Measurements from ENCODE around the gene SLC10A7.

The SLC10A7 gene

GRCh38 chr4:146244496-146244895 is 277.2 kb downstream of the SLC10A7 start:
- H3K27ac ChIP-seq (ENCODE audit: low read depth in 2 of 2, low read length in 2 of 2): no peak overlapping the region
- no peak overlapping the region for H3K9ac ChIP-seq (ENCODE audit: low read depth in 1 of 2, low read length in 2 of 2)
- H3K4me3 ChIP-seq (ENCODE audit: low read length in 2 of 2): no peak overlapping the region
- no peaks in the 10 kb centered on the region for H3K36me3 ChIP-seq (ENCODE audit: control insufficient read depth in 2 of 2, insufficient read depth in 2 of 2, low read length in 2 of 2)
- no peaks in the 10 kb centered on the region for H3K9me3 ChIP-seq (ENCODE audit: control insufficient read depth in 2 of 2, low read length in 2 of 2)
- no peaks in the 10 kb centered on the region for H3K27me3 ChIP-seq (ENCODE audit: control insufficient read depth in 2 of 2, insufficient read depth in 2 of 2, low read length in 2 of 2)
- peaks cover 20 to 23% of the 10 kb centered on the region in 2 donors for H3K4me1 ChIP-seq (ENCODE audit: control insufficient read depth in 2 of 2, insufficient read depth in 2 of 2, low read length in 2 of 2)

- Histone ChIP-seq H3K9me3 (ENCODE audit: control insufficient read depth in 2 of 2, low read length in 2 of 2) (no peaks in the 10 kb centered on the region), H3K36me3 (ENCODE audit: control insufficient read depth in 2 of 2, insufficient read depth in 2 of 2, low read length in 2 of 2) (no peaks in the 10 kb centered on the region), H3K27ac (ENCODE audit: low read depth in 2 of 2, low read length in 2 of 2) (no peak overlapping the region), H3K9ac (ENCODE audit: low read depth in 1 of 2, low read length in 2 of 2) (no peak overlapping the region), H3K27me3 (ENCODE audit: control insufficient read depth in 2 of 2, insufficient read depth in 2 of 2, low read length in 2 of 2) (no peaks in the 10 kb centered on the region), H3K4me3 (ENCODE audit: low read length in 2 of 2) (no peak overlapping the region), H3K4me1 (ENCODE audit: control insufficient read depth in 2 of 2, insufficient read depth in 2 of 2, low read length in 2 of 2) (peaks cover 20 to 23% of the 10 kb centered on the region in 2 donors)
Measured at GRCh38 chr4:146243883-146244277, 277.9 kb downstream of the SLC10A7 start.

- Histone ChIP-seq H3K27ac (ENCODE audit: low read depth in 2 of 2, low read length in 2 of 2) (peak overlapping the region in 1 of 2 donors; percentile 27), H3K4me3 (ENCODE audit: low read length in 2 of 2) (no peak overlapping the region), H3K4me1 (ENCODE audit: control insufficient read depth in 2 of 2, insufficient read depth in 2 of 2, low read length in 2 of 2) (peaks cover 20 to 23% of the 10 kb centered on the region in 2 donors)
Measured at GRCh38 chr4:146243141-146243882, 278.4 kb downstream of the SLC10A7 start.

DNA sequence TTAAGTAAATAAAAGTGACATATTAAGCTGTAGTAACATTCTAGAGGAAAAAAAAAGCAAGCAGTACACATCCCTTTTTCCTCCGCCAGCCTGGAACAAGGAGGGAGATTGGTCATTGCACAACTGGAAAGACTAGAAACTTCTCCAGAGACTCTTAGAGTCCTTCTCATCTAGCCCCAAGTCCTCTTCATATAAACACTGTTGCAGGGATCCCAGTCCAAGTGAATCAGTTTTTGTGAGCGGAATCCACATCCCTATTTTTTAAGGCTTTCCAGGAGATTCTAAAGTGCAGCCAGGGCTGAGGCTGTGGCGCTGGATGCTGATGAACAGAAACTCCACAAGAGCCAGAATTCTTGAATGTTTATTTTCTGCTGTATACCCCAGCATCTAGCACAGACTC is 283.6 kb downstream of the SLC10A7 start:
- Histone ChIP-seq H3K9me3 (ENCODE audit: control insufficient read depth in 2 of 2, low read length in 2 of 2) (no peaks in the 10 kb centered on the region), H3K4me1 (ENCODE audit: control insufficient read depth in 2 of 2, insufficient read depth in 2 of 2, low read length in 2 of 2) (peaks cover 8 to 13% of the 10 kb centered on the region in 2 donors), H3K36me3 (ENCODE audit: control insufficient read depth in 2 of 2, insufficient read depth in 2 of 2, low read length in 2 of 2) (no peaks in the 10 kb centered on the region), H3K27ac (ENCODE audit: low read depth in 2 of 2, low read length in 2 of 2) (no peak overlapping the region), H3K27me3 (ENCODE audit: control insufficient read depth in 2 of 2, insufficient read depth in 2 of 2, low read length in 2 of 2) (no peaks in the 10 kb centered on the region), H3K9ac (ENCODE audit: low read depth in 1 of 2, low read length in 2 of 2) (no peak overlapping the region), H3K4me3 (ENCODE audit: low read length in 2 of 2) (no peak overlapping the region)

More at GRCh38 chr4:146243141-146243882, 278.4 kb downstream of the SLC10A7 start:
- Histone ChIP-seq H3K9me3 (ENCODE audit: control insufficient read depth in 2 of 2, low read length in 2 of 2) (no peaks in the 10 kb centered on the region), H3K27me3 (ENCODE audit: control insufficient read depth in 2 of 2, insufficient read depth in 2 of 2, low read length in 2 of 2) (no peaks in the 10 kb centered on the region), H3K36me3 (ENCODE audit: control insufficient read depth in 2 of 2, insufficient read depth in 2 of 2, low read length in 2 of 2) (no peaks in the 10 kb centered on the region), H3K9ac (ENCODE audit: low read depth in 1 of 2, low read length in 2 of 2) (no peak overlapping the region)

DNA sequence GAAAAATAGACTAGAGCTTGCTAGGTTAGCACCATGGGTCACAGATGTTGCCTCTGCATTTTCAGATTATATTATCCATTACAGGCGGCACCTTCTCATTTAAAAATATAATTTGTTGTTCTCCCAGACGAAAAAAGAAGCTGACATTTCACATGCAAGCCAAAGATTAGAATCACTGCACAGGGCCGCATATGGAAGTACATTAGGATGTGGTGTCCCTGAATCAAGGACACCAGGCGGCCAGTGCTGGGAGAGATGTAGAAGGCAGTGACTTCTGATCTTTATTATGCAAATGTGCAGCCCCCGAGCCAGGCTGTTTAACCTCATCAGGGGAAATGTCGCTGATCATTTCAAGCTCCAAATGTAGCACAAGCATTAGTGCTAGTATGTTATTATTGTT is 284.6 kb downstream of the SLC10A7 start:
- no peaks in the 10 kb centered on the region for H3K36me3 ChIP-seq (ENCODE audit: control insufficient read depth in 2 of 2, insufficient read depth in 2 of 2, low read length in 2 of 2)
- H3K9ac ChIP-seq (ENCODE audit: low read depth in 1 of 2, low read length in 2 of 2): no peak overlapping the region
- H3K27ac ChIP-seq (ENCODE audit: low read depth in 2 of 2, low read length in 2 of 2): no peak overlapping the region
- H3K4me1 ChIP-seq (ENCODE audit: control insufficient read depth in 2 of 2, insufficient read depth in 2 of 2, low read length in 2 of 2): peaks cover 8 to 9% of the 10 kb centered on the region in 2 donors
- no peaks in the 10 kb centered on the region for H3K27me3 ChIP-seq (ENCODE audit: control insufficient read depth in 2 of 2, insufficient read depth in 2 of 2, low read length in 2 of 2)
- H3K9me3 ChIP-seq (ENCODE audit: control insufficient read depth in 2 of 2, low read length in 2 of 2): no peaks in the 10 kb centered on the region
- no peak overlapping the region for H3K4me3 ChIP-seq (ENCODE audit: low read length in 2 of 2)

DNA sequence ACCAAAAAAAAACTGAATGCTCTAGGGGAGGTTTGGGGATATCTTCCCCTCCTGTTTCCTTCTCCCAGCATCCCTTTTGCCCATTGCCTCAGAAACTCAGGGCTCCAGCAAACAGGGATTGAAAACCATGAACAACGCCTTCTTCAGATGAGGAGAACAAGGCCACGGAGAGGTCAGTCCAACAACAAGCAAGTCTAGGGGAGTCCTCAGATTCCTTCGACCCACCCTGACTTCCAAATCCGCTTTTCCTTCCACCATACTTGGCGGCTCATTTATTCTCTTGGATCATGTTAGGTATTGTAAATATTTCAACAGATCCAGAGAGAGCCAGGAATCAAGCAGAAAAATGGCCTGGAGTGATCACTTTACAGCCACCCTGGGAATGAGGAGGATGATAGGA is 285.5 kb downstream of the SLC10A7 start:
- Histone ChIP-seq H3K27ac (ENCODE audit: low read depth in 2 of 2, low read length in 2 of 2) (no peak overlapping the region), H3K27me3 (ENCODE audit: control insufficient read depth in 2 of 2, insufficient read depth in 2 of 2, low read length in 2 of 2) (no peaks in the 10 kb centered on the region), H3K4me3 (ENCODE audit: low read length in 2 of 2) (no peak overlapping the region), H3K4me1 (ENCODE audit: control insufficient read depth in 2 of 2, insufficient read depth in 2 of 2, low read length in 2 of 2) (peaks cover 2 to 3% of the 10 kb centered on the region in 2 donors), H3K9me3 (ENCODE audit: control insufficient read depth in 2 of 2, low read length in 2 of 2) (no peaks in the 10 kb centered on the region), H3K9ac (ENCODE audit: low read depth in 1 of 2, low read length in 2 of 2) (no peak overlapping the region), H3K36me3 (ENCODE audit: control insufficient read depth in 2 of 2, insufficient read depth in 2 of 2, low read length in 2 of 2) (no peaks in the 10 kb centered on the region)

GRCh38 chr4:146235654-146236177 is 286.0 kb downstream of the SLC10A7 start:
- H3K27me3 ChIP-seq (ENCODE audit: control insufficient read depth in 2 of 2, insufficient read depth in 2 of 2, low read length in 2 of 2): no peaks in the 10 kb centered on the region
- H3K9me3 ChIP-seq (ENCODE audit: control insufficient read depth in 2 of 2, low read length in 2 of 2): no peaks in the 10 kb centered on the region
- no peaks in the 10 kb centered on the region for H3K36me3 ChIP-seq (ENCODE audit: control insufficient read depth in 2 of 2, insufficient read depth in 2 of 2, low read length in 2 of 2)
- no peak overlapping the region for H3K9ac ChIP-seq (ENCODE audit: low read depth in 1 of 2, low read length in 2 of 2)
- H3K27ac ChIP-seq (ENCODE audit: low read depth in 2 of 2, low read length in 2 of 2): peak overlapping the region in 1 of 2 donors; percentile 6
- no peaks in the 10 kb centered on the region for H3K4me1 ChIP-seq (ENCODE audit: control insufficient read depth in 2 of 2, insufficient read depth in 2 of 2, low read length in 2 of 2)
- H3K4me3 ChIP-seq (ENCODE audit: low read length in 2 of 2): no peak overlapping the region

DNA sequence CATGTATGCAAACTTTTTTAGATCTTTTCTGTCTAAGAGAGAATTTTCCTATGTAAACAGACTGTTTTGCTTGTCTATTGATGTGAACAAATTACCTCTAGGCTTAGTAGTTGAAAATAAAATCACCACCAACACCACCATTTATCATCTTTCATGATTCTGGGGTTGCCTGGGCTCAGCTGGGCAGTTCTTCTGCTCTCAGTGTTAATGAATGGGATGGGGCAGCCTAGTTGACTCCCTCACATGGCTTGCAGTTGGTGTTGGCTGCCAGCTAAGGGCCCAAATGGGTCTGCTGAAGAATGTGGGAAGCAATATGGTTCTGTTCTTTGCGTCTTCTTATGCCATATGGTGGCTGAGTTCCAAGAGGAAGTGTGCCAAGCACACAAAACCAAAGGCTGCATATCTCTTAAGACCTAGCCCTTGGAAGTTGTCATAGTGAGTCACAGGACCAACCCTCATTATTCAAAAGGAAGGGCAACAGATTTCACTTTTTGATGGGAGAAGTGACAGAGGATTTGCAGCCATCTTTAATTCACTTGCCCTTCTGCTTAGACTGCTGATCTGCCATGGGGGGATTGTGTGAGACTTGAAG is 289.5 kb downstream of the SLC10A7 start:
- H3K9ac ChIP-seq (ENCODE audit: low read depth in 1 of 2, low read length in 2 of 2): no peak overlapping the region
- H3K9me3 ChIP-seq (ENCODE audit: control insufficient read depth in 2 of 2, low read length in 2 of 2): no peaks in the 10 kb centered on the region
- H3K27me3 ChIP-seq (ENCODE audit: control insufficient read depth in 2 of 2, insufficient read depth in 2 of 2, low read length in 2 of 2): no peaks in the 10 kb centered on the region
- no peaks in the 10 kb centered on the region for H3K4me1 ChIP-seq (ENCODE audit: control insufficient read depth in 2 of 2, insufficient read depth in 2 of 2, low read length in 2 of 2)
- H3K4me3 ChIP-seq (ENCODE audit: low read length in 2 of 2): no peak overlapping the region
- no peak overlapping the region for H3K27ac ChIP-seq (ENCODE audit: low read depth in 2 of 2, low read length in 2 of 2)
- no peaks in the 10 kb centered on the region for H3K36me3 ChIP-seq (ENCODE audit: control insufficient read depth in 2 of 2, insufficient read depth in 2 of 2, low read length in 2 of 2)

DNA sequence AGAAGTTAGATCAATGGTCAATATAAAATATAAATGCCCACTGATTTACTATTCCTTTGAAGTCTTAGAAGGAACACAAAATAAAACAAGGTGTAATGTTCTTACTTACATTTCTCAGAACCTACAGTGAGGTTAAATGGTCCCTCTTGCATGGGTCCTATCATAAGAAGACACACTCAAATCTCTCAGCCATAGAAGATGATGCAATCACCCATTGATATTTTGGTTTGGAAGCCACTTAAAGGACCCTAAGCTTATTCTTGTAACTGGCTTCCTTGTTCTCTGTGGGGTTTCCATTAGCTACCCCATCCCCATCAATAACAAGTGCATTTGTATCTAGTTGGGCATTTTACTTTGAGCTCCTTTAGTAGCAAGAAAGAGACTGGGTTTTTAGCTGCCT is 292.3 kb downstream of the SLC10A7 start:
- H3K9me3 ChIP-seq (ENCODE audit: control insufficient read depth in 2 of 2, low read length in 2 of 2): no peaks in the 10 kb centered on the region
- H3K27ac ChIP-seq (ENCODE audit: low read depth in 2 of 2, low read length in 2 of 2): no peak overlapping the region
- no peak overlapping the region for H3K9ac ChIP-seq (ENCODE audit: low read depth in 1 of 2, low read length in 2 of 2)
- H3K27me3 ChIP-seq (ENCODE audit: control insufficient read depth in 2 of 2, insufficient read depth in 2 of 2, low read length in 2 of 2): no peaks in the 10 kb centered on the region
- H3K36me3 ChIP-seq (ENCODE audit: control insufficient read depth in 2 of 2, insufficient read depth in 2 of 2, low read length in 2 of 2): no peaks in the 10 kb centered on the region
- H3K4me3 ChIP-seq (ENCODE audit: low read length in 2 of 2): no peak overlapping the region
- no peaks in the 10 kb centered on the region for H3K4me1 ChIP-seq (ENCODE audit: control insufficient read depth in 2 of 2, insufficient read depth in 2 of 2, low read length in 2 of 2)

DNA sequence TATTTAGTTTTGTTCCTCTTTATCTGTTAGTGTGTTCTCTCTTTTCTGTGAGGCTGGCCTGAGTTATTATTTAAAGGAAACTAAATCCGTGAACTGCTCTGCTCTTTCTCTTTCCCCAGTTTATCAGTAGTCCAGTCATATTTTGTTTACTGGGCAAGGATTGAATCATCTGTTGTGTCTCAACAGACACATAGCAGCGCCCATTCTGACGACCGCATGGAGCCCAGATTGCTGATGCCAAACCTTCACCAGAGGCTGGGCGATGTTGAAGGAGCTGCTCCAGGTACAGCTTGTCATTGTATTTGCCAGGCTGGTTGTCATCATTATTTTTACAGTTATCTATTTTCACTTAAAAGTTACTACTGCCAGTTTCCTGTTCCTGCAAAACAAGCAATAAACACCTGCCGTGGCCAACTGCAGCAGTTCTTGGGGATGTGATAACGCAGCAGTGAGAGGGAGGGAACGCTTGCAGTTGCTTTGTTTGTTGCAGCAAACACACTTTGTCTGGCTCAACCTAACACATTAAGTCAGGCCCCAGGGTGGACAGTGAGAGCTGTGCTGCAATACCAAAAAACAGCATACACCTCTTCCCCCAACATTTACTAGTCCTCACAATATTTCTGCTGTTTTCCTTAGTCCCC is 297.3 kb downstream of the SLC10A7 start:
- H3K4me1 ChIP-seq (ENCODE audit: control insufficient read depth in 2 of 2, insufficient read depth in 2 of 2, low read length in 2 of 2): no peaks in the 10 kb centered on the region
- no peak overlapping the region for H3K4me3 ChIP-seq (ENCODE audit: low read length in 2 of 2)
- H3K36me3 ChIP-seq (ENCODE audit: control insufficient read depth in 2 of 2, insufficient read depth in 2 of 2, low read length in 2 of 2): no peaks in the 10 kb centered on the region
- no peak overlapping the region for H3K27ac ChIP-seq (ENCODE audit: low read depth in 2 of 2, low read length in 2 of 2)
- no peaks in the 10 kb centered on the region for H3K27me3 ChIP-seq (ENCODE audit: control insufficient read depth in 2 of 2, insufficient read depth in 2 of 2, low read length in 2 of 2)
- H3K9ac ChIP-seq (ENCODE audit: low read depth in 1 of 2, low read length in 2 of 2): no peak overlapping the region
- H3K9me3 ChIP-seq (ENCODE audit: control insufficient read depth in 2 of 2, low read length in 2 of 2): no peaks in the 10 kb centered on the region
